ENCODE results near the gene LTK. TPM values are rescaled to one million over a fixed set of nuclear protein-coding genes. Genes with fewer than 3 reads are reported as not detected.

LTK gene
- total and polyA plus RNA-seq, 2 experiments from 2014 or later = 0.14 TPM; not detected in 1

DNA sequence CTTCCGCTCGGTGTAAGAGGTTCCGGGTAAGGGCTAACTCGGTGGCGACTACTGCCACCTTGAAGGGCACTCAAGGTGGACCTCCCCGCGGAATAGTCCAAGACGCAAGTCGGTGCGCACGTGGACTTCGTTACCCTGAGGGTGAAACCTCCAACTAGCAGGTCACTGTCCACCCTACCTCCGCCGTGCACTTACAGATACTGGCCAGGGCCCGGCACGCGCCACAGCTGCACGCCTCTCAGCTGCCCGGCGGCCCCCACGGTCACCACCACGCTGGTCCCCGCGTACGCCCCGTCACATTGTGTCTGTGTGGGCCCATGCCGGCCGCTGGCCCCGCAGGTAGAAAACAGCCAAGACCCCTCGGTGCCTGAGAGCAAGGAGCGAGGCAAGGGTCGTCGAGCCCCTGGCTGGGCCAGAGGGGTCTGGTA lies 1.1 kb downstream of the LTK start:
- H3K4me2 ChIP-seq = peak overlapping the region; percentile 93
- ATAC-seq (peak; percentile 1; the same call in 2 of the 3 replicates), DNase-seq (ENCODE audit: low spot score) (no peak)
- TF ChIP-seq EZH2phosphoT487 (IDR thresholded peaks at IDR 0.05; ENCODE audit: unreplicated experiment) (peak; percentile 57), JUNB (IDR thresholded peaks at IDR 0.05; ENCODE audit: unreplicated experiment) (no peak), CREB1 (CRISPR knock-in tag; IDR thresholded peaks at IDR 0.05; ENCODE audit: low read depth) (no peak), EZH2 (IDR thresholded peaks at IDR 0.05; ENCODE audit: low read depth, unreplicated experiment) (no peak)
- TF ChIP-seq, protein P1, sequence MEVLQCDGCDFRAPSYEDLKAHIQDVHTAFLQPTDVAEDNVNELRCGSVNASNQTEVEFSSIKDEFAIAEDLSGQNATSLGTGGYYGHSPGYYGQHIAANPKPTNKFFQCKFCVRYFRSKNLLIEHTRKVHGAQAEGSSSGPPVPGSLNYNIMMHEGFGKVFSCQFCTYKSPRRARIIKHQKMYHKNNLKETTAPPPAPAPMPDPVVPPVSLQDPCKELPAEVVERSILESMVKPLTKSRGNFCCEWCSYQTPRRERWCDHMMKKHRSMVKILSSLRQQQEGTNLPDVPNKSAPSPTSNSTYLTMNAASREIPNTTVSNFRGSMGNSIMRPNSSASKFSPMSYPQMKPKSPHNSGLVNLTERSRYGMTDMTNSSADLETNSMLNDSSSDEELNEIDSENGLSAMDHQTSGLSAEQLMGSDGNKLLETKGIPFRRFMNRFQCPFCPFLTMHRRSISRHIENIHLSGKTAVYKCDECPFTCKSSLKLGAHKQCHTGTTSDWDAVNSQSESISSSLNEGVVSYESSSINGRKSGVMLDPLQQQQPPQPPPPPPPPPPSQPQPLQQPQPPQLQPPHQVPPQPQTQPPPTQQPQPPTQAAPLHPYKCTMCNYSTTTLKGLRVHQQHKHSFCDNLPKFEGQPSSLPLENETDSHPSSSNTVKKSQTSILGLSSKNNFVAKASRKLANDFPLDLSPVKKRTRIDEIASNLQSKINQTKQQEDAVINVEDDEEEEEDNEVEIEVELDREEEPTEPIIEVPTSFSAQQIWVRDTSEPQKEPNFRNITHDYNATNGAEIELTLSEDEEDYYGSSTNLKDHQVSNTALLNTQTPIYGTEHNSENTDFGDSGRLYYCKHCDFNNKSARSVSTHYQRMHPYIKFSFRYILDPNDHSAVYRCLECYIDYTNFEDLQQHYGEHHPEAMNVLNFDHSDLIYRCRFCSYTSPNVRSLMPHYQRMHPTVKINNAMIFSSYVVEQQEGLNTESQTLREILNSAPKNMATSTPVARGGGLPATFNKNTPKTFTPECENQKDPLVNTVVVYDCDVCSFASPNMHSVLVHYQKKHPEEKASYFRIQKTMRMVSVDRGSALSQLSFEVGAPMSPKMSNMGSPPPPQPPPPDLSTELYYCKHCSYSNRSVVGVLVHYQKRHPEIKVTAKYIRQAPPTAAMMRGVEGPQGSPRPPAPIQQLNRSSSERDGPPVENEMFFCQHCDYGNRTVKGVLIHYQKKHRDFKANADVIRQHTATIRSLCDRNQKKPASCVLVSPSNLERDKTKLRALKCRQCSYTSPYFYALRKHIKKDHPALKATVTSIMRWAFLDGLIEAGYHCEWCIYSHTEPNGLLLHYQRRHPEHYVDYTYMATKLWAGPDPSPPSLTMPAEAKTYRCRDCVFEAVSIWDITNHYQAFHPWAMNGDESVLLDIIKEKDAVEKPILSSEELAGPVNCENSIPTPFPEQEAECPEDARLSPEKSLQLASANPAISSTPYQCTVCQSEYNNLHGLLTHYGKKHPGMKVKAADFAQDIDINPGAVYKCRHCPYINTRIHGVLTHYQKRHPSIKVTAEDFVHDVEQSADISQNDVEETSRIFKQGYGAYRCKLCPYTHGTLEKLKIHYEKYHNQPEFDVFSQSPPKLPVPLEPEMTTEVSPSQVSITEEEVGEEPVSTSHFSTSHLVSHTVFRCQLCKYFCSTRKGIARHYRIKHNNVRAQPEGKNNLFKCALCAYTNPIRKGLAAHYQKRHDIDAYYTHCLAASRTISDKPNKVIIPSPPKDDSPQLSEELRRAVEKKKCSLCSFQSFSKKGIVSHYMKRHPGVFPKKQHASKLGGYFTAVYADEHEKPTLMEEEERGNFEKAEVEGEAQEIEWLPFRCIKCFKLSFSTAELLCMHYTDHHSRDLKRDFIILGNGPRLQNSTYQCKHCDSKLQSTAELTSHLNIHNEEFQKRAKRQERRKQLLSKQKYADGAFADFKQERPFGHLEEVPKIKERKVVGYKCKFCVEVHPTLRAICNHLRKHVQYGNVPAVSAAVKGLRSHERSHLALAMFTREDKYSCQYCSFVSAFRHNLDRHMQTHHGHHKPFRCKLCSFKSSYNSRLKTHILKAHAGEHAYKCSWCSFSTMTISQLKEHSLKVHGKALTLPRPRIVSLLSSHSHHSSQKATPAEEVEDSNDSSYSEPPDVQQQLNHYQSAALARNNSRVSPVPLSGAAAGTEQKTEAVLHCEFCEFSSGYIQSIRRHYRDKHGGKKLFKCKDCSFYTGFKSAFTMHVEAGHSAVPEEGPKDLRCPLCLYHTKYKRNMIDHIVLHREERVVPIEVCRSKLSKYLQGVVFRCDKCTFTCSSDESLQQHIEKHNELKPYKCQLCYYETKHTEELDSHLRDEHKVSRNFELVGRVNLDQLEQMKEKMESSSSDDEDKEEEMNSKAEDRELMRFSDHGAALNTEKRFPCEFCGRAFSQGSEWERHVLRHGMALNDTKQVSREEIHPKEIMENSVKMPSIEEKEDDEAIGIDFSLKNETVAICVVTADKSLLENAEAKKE (CRISPR knock-in tag; IDR thresholded peaks at IDR 0.05) = no peak
- Mint-ChIP-seq H3K36me3 (ENCODE audit: low read depth) (peaks cover 10% of the 10 kb centered on the region; the same call in 2 of the 3 replicates), H3K4me3 (peak overlapping the region; percentile 76), H3K27me3 (ENCODE audit: insufficient read depth, low read depth, poor library complexity) (peaks cover 57% of the 10 kb centered on the region), H3K9me3 (no peaks in the 10 kb centered on the region), H3K27ac (no peak overlapping the region), H3K4me1 (peaks cover 8% of the 10 kb centered on the region; the same call in 1 of the 3 replicates)
- no peaks in the 10 kb centered on the region for H3K36me3 ChIP-seq (ENCODE audit: insufficient read depth)
- H3K9me2 ChIP-seq (ENCODE audit: insufficient read depth) = no peaks in the 10 kb centered on the region
- H3K4me3 ChIP-seq = peak overlapping the region; percentile 62
- no peaks in the 10 kb centered on the region; the same call in 1 of the 2 replicates for H4K20me1 ChIP-seq (replicated peaks; ENCODE audit: insufficient read depth)
- peaks cover 81% of the 10 kb centered on the region for H3K27me3 ChIP-seq (ENCODE audit: insufficient read depth)
- no peak overlapping the region for H3K27ac ChIP-seq (ENCODE audit: low read depth)
- peak overlapping the region; percentile 87; the same call in 1 of the 2 replicates for H2AFZ ChIP-seq
- peaks cover 23% of the 10 kb centered on the region for H3F3A ChIP-seq (replicated peaks; ENCODE audit: low read depth)
- no peaks in the 10 kb centered on the region for H3K79me2 ChIP-seq (replicated peaks; ENCODE audit: insufficient read depth)
- 0 out of 2 replicates have a peak, but pooled peaks cover 10% of the 10 kb centered on the region for H3K4me1 ChIP-seq (ENCODE audit: insufficient read depth)

DNA sequence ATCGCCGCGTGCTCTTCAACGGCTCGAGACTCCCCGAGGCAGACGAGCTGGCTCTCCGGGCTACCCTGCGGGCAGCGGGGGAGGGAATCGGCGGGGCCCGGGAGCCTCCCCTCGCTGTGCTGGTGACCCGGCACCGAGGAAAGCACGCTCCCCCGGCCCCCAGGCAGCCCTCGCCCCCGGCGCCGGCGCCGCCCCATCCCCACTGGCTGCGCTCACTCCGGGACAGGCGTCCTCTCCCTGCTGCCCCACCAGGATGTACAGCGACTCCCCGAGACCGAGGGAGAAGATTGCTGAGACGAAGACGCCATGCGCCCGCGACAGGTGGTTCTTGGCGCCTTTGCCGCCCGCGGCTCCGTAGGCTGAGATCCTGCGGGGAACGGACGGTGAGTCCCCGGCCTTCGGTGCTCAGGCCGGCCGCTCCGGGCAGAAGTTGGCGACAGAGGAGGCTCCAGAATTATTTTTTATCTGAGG lies 1.7 kb downstream of the LTK start:
- Histone ChIP-seq H3K27me3 (ENCODE audit: insufficient read depth) (peaks cover 85% of the 10 kb centered on the region), H3K9me2 (ENCODE audit: insufficient read depth) (no peaks in the 10 kb centered on the region), H3K4me1 (ENCODE audit: insufficient read depth) (0 out of 2 replicates have a peak, but pooled peaks cover 10% of the 10 kb centered on the region), H4K20me1 (replicated peaks; ENCODE audit: insufficient read depth) (no peaks in the 10 kb centered on the region; the same call in 1 of the 2 replicates), H3K27ac (ENCODE audit: low read depth) (no peak overlapping the region), H2AFZ (peak overlapping the region; percentile 90), H3K4me2 (peak overlapping the region; percentile 93), H3K36me3 (ENCODE audit: insufficient read depth) (no peaks in the 10 kb centered on the region), H3F3A (replicated peaks; ENCODE audit: low read depth) (peaks cover 23% of the 10 kb centered on the region), H3K79me2 (replicated peaks; ENCODE audit: insufficient read depth) (no peaks in the 10 kb centered on the region), H3K4me3 (peak overlapping the region; percentile 62)
- TF ChIP-seq POLR2AphosphoS5 (IDR thresholded peaks at IDR 0.05; ENCODE audit: low read depth) = no peak
- TF ChIP-seq, protein P2, sequence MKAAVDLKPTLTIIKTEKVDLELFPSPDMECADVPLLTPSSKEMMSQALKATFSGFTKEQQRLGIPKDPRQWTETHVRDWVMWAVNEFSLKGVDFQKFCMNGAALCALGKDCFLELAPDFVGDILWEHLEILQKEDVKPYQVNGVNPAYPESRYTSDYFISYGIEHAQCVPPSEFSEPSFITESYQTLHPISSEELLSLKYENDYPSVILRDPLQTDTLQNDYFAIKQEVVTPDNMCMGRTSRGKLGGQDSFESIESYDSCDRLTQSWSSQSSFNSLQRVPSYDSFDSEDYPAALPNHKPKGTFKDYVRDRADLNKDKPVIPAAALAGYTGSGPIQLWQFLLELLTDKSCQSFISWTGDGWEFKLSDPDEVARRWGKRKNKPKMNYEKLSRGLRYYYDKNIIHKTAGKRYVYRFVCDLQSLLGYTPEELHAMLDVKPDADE (IDR thresholded peaks at IDR 0.05) = no peak
- no peak for TF ChIP-seq ZNF114 (CRISPR knock-in tag; IDR thresholded peaks at IDR 0.05)
- no peak for TF ChIP-seq NANOG (IDR thresholded peaks at IDR 0.05; ENCODE audit: borderline replicate concordance)
- peak; percentile 95 for TF ChIP-seq EZH2phosphoT487 (IDR thresholded peaks at IDR 0.05; ENCODE audit: unreplicated experiment)
- TF ChIP-seq EZH2 (IDR thresholded peaks at IDR 0.05; ENCODE audit: low read depth, unreplicated experiment) = peak; percentile 98
- TF ChIP-seq, protein P3, sequence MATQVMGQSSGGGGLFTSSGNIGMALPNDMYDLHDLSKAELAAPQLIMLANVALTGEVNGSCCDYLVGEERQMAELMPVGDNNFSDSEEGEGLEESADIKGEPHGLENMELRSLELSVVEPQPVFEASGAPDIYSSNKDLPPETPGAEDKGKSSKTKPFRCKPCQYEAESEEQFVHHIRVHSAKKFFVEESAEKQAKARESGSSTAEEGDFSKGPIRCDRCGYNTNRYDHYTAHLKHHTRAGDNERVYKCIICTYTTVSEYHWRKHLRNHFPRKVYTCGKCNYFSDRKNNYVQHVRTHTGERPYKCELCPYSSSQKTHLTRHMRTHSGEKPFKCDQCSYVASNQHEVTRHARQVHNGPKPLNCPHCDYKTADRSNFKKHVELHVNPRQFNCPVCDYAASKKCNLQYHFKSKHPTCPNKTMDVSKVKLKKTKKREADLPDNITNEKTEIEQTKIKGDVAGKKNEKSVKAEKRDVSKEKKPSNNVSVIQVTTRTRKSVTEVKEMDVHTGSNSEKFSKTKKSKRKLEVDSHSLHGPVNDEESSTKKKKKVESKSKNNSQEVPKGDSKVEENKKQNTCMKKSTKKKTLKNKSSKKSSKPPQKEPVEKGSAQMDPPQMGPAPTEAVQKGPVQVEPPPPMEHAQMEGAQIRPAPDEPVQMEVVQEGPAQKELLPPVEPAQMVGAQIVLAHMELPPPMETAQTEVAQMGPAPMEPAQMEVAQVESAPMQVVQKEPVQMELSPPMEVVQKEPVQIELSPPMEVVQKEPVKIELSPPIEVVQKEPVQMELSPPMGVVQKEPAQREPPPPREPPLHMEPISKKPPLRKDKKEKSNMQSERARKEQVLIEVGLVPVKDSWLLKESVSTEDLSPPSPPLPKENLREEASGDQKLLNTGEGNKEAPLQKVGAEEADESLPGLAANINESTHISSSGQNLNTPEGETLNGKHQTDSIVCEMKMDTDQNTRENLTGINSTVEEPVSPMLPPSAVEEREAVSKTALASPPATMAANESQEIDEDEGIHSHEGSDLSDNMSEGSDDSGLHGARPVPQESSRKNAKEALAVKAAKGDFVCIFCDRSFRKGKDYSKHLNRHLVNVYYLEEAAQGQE (IDR thresholded peaks at IDR 0.05; ENCODE audit: unreplicated experiment) = no peak
- TF ChIP-seq CREB1 (CRISPR knock-in tag; IDR thresholded peaks at IDR 0.05; ENCODE audit: low read depth) = no peak
- TF ChIP-seq JUNB (IDR thresholded peaks at IDR 0.05; ENCODE audit: unreplicated experiment) = no peak
- Mint-ChIP-seq H3K36me3 (ENCODE audit: low read depth) (peaks cover 7% of the 10 kb centered on the region; the same call in 2 of the 3 replicates), H3K27ac (no peak overlapping the region), H3K4me3 (peak overlapping the region; percentile 76), H3K4me1 (peaks cover 8% of the 10 kb centered on the region; the same call in 1 of the 3 replicates), H3K27me3 (ENCODE audit: insufficient read depth, low read depth, poor library complexity) (peaks cover 62% of the 10 kb centered on the region), H3K9me3 (no peaks in the 10 kb centered on the region)
- DNase-seq (ENCODE audit: low spot score) (peak; percentile 39), ATAC-seq (peak; percentile 20)
